HG03066 (cell line): ENCODE data around the gene FAF1.
"Not testable (repeated sequence)": the region's sequence is repeated elsewhere in the genome, so short reads cannot be mapped to it uniquely, and the experiment has no call there.

ENCODE experiments used
- ATAC-seq: cut with Tn5 transposase; IDR thresholded peaks from one replicate; pipeline ENCODE4 v1.9.1; 2021; ENCODE audit warnings: low read depth; ENCODE audit not compliant: unreplicated experiment

FAF1 gene

DNA sequence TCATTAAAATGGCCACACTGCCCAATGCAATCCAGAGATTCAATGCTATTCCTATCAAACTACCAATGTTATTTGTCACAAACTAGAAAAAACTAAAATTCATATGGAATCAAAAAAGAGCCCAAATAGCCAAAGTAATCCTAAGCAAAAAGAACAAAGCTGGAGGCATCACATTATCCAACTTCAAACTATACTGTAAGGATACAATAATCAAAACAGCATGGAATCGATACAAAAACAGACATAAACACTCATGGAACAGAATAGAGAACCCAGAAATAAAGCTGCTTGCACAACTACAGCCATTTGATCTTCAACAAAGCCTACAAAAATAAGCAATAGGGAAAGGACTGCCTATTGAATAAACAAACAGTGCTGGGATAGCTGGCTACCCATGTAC is 100.4 kb downstream of the FAF1 start:
- ATAC-seq: no peak

DNA sequence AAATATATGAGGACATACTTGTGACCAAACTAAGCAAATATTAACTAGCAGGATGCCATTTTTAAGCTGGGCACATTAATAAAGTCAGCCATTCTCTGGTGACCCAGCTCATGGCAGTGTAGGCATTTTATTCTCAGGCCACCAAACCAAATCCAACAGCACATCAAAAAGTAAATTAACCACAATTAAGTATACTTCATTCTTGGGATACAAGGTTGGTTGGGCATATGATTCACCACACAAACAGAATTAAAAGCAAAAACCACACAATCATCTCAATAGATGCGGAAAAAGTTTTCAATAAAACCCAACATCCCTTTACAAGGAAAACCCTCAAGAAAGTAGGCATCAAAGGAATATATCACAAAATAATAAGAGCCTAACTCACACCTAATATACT is 101.3 kb downstream of the FAF1 start:
- ATAC-seq: no peak

DNA sequence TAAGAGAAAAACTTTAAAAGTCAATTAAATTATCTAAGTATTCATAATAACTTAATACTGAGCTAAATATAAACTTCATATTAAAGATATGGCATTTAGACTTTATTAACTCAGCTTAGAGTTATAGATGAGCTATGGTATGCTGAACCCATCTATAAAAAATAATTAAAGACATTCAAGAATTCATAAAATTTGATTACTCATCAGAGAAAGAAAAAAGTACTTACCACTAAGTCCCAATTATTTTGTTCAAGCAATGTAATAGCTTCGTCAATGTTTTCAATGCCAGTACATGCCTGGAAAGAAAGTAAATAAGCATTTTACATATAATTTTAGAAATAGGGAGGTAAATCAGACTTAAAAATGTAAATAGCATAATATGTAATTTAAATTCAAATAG is 102.4 kb downstream of the FAF1 start:
- no peak for ATAC-seq

DNA sequence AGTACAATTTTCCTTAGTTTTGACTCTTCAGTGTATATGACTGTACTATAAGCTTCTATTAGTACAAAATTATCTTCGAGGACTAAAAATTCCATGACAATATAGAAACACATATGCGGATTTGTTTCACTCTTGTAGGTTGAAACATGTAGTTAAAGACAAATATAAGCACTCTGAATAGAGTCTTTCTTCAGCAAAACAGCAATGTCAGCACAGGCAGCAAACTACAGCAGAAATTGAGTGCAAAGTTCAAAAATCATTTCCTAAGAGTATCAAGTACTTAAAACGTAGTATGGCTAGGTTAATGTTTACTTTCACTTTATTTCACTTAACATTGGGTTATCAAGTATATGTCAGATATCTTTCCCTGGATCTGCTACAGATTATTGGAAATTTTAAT is 106.7 kb downstream of the FAF1 start:
- ATAC-seq: no peak

DNA sequence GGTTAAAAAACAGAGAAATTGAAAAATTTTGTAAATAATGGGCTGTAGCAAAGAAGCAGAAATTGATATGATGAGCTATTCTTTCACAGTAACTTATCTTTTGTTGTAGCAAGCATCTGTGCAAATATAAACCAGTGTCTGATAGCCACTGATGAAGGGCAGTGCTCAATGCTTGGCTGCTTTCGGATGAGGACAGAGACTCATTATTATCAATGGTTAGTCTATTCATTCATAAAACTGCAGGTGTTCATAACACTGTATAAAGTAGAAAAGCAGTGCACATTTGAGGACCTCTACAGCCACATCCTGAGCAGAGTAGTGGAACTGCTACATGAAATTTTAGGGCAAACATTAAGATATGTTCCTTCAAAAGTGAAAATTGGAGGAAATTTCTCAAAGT is 107.2 kb downstream of the FAF1 start:
- no peak for ATAC-seq

DNA sequence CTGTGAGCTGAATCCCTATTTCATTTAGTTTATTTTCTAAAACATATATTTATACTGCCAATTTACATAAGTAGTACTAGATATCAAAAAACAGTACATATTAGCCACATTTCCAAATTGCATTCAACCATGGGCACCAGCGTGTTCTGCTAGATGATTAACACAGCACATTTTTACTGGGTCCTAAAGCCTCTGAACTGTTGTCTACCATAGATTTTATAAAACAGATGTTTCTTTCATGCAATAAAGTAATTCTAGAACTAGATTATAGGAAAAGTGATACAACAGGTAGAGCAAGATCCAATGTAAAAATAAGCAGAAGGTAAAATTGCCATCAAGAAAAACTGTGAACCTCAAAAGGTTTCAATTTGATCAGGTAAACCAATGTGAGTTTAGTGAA is 108.6 kb downstream of the FAF1 start:
- no peak for ATAC-seq

DNA sequence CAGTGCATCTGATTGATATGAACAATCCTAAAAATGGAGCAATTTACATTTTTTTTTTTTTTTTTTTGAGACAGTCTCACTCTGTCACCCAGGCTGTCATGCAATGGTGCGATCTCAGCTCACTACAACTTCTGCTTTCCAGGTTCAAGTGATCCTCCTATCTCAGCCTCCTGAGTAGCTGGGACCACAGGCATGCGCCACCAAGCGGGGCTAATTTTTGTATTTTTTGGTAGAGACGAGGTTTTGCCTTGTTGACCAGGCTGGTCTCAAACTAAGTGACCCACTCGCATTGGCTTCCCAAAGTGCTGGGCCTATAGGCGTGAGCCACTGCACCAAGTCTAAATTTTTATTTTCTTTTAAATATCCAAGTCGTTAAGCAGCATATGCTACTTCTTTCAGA is 109.0 kb downstream of the FAF1 start:
- no peak for ATAC-seq

DNA sequence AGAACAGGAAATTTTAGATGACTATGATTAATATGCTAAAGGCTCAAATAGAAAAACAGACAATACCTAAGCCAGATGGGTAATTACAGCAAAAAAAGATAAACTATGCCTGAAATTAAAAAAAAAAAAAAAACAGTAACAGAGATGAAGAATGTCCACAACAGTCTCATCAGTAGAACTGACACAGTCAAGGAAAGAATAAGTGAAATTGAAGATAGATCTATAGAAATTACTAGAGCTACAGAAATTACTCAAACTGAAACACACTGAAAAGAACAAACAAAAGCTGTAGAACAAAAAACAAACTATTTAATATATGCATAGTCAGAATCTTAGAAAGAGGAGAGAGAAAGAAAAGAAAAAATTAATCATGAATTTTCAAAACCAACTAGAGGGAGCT is 112.8 kb downstream of the FAF1 start:
- no peak for ATAC-seq

DNA sequence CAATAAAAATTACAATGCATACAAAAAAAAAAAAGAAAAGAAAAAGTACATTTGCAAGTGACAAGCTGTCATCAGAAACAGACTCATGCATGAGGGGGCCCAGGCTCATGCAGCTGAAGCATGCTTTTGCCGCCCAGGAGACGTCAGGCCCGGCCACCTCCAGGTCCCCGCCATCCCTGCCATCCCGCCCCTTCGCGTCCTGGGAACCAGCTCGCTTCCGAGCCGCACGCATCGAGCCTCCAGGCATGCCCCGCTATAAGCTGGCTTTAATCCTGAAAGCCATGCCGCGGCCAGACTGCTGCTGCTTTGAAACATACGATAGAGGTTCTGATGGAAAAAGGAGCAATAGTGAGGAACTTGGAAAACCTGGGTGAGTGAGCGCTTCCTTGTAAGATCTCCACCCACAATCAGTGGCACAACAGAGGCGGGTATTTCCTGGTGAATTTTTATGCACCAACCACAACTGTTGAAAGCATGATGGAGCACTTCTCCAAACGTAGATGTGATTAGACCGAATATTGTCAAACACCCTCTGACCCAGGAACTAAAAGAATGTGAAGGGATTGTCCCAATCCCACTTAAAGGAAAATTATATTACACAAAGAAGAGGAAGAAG is 113.7 kb downstream of the FAF1 start:
- no peak for ATAC-seq

DNA sequence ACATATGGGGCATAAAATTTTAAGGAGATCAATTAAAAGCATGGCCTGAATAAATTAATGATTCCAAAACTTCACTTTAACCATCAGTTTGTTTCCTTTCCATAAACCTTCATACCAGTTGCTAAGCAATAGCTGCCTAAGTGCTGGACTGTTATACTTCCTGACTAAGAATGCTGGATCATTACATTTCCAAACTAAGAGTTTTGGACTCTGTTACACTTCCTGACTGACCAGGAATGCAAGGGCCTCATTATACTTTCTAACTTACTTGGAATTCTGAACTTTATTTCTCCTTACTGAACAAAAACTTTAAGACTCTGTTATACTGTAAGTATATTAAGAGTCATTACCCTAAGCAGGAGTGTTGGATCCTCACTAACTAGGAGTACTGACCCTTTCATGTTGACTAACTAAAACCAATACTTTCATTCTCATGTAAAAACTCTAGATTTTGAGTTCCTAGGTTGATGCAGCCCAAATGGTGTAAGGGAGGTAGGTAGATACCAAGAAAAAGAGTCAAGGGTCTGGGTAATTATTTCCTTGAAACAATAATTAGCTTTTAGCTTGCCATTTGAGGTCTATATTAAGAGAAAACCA is 118.2 kb downstream of the FAF1 start:
- ATAC-seq: no peak

DNA sequence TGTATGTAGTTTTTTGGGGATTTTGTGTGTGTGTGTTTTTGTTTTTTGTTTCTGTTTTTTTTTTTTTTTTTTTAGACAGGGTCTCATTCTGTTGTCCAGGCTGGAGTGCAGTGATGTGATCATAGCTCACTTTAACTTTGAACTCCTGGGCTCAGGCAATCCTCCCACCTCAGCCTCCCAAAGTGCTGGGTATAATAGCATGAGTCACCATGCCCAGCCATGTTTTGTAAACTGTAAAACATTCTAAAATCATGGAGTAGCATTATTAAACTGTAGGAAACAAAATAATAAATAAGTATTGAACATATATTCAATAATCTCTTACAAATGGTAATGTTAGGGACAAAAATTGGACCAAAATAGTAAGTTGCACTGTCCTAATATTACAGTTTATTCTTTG is 124.0 kb downstream of the FAF1 start:
- no peak for ATAC-seq

DNA sequence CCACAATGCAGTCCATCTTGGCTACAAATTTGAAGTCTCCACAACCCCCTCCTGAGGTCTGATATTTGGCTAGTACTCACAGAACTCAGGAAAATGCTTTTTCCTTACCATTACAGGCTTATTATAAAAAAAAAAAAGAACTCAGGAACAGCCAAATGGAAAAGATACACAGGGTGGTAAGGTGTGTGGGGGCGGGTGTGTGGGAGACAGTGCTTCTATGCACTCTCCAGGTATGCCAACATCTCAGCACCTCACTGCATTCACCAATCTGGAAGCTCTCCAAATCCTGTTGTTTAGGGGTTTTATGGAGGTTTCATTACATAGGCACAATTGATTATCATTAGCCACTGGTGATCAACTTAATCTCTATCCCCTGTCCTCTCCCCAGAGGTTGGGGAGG is 126.9 kb downstream of the FAF1 start:
- ATAC-seq: no peak

DNA sequence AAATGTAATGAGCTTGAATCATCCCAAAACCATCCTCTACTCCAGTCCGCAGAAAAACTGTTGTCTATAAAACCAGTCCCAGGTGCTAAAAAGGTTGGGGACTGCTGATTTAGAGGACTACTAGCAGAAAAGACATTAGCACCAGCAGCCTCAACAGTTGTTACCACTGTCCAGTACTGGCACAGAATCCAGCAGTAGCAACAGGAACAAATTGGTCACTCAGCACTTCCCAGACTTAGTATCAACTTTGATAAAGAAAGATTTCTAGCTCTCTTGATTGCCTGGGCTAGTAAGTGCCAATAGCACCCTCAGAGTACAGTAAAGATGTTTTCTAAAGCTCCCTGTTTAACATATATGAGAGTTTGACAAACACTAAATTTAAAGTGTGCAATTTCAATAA is 127.9 kb downstream of the FAF1 start:
- no peak for ATAC-seq

DNA sequence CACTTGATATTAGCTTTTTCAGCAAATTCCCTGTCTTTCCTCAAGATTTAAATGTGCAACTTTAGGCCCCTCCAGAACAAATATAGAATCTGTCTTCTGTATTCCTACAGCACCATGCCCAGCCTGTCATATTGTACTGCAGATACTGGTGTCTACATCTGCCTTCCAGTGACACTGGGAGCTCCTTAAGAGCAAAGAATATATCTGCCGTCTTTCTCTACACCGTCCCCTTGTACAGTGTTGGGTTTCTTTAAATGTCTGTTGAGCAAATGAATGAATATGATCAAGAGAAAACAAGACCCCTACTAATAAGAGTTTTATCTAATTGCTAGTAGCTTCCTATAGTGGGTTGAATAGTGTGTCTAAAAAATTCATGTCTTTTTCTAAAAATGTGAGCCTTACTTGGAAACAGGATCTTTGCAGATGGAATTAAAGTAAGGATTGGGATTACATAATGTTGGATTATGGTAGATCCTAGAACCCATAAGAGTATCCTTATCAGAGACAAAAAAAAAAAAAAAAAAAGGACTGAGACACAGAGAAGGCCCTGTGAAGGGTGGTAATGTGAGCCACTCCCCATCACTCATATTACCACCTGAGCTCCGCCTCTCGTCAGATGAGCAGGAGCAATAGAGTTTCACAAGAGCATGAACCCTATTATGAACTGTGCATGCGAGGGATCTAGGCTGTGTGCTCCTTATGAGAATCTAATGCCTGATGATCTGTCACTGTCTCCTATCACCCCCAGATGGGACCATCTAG is 128.6 kb downstream of the FAF1 start:
- no peak for ATAC-seq

DNA sequence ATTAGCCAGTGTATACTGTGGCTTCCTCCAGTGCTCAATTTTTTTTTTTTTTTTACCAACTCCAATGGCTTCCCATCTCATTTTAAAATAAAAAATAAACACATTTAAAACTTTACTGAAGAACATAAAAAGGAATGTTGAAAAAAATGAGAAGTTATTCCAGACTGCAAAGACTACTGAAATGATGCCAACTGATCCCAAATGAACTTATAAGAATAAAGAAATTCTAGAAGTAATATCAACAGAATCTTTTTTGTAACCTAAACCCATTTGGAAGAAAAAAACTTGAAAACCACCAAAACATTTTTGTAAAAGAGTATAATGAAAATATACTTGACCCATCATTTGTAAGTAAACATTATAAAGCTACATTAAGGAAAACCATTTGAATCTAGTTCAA is 129.4 kb downstream of the FAF1 start:
- ATAC-seq: no peak

DNA sequence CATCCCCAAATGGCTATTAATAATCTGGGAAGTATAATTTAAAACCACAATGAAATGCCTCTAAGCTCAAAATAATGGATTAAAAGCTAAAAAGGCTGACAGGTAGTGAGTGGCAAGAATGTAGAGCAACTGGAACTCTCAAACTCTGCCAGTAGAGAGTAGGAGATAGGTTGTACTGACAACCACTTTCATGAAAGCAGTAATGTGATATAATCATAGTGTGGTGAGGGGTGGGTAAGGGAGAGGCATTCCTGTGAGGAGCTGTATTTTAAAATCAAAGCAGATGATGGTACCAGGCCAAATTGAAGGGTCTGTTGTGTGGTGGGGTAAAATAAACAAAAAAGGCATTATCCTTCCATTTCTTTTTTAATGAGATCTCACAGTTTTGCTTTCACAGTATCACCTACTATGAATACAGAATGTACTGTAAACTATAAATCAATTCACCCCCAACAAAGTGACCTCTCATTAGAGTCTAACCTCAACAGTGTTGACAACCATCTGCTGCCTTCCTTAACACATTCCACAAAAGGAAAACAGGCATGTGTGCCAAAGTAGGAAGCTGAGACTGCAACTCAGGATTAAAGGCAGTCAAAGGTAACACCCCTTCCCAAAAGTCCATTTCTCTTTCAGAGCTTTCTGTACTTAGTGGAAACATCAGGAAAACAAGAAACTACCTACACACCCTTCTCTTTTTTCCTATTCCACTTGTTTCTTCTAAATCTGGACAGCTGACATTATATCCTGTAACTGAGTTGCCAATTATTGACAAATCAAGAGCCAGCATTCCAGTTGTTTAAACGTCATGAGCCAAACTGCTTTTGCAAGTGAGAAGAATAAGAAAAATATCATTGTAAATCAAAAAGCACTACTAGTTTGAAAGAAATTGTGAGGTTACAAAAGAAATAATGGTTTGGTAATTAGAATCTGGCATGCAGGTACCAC is 130.8 kb downstream of the FAF1 start:
- ATAC-seq: no peak

DNA sequence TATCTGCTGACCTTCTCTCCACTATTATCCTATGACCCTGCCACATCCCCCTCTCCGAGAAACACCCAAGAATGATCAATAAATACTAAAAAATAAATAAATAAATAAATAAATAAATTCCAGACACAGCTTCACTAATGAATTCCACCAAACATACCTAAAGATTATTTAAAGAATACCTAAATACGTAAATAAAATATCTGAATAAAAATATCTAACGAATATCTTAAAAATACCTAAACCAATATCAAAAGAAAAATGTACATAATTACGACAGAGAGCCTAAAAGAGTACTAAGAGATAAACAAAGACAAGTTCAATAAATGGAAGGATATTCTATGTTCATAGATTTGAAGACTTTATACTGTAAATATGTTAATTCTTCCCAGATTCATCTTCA is 132.5 kb downstream of the FAF1 start:
- ATAC-seq: no peak

DNA sequence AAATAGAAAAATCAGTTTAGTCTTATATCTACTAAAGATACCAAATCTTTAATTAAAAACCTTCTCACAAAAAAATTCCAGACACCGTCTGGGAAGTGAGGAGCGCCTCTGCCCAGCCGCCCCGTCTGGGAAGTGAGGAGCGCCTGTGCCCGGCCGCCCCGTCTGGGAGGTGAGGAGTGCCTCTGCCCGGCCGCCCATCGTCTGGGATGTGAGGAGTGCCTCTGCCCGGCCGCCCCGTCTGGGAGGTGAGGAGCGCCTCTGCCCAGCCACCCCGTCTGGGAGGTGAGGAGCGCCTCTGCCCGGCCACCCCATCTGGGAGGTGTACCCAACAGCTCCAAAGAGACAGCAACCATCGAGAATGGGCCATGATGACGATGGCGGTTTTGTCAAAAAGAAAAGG is 133.3 kb downstream of the FAF1 start:
- not testable (repeated sequence) for ATAC-seq

DNA sequence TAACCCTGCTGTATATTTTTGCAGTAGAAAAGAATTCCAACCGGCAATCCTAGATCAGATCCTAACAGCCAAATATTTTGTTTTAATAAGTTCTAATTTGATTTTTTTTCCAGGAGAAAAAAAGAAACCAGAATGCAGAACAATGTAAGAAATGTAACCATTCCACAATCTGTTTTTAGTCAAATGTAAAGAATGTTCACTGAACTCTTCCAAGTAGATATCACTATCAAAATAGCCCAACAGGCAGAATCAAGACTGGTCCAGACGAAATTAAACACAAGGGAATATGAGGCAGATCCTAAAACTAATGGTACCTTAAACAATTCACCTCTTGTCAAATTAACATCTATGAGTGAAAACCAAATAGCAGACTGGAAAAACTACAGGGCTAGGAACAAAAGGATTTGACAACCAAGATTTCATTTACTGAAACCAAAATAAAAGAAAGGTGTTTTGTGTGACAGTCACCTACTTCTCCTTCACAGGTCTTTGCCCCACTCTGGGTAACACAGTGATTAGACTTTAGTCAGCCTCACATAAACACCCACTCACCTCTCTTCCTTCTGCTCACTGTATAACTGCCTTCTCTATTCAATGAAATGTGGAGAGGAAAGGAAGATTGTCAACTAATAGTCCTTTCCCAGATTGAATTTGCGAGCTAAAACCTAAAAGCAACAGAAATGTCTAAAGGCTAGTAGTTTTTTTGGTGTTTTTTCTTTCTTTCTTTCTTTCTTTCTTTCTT is 137.9 kb downstream of the FAF1 start:
- ATAC-seq: no peak

DNA sequence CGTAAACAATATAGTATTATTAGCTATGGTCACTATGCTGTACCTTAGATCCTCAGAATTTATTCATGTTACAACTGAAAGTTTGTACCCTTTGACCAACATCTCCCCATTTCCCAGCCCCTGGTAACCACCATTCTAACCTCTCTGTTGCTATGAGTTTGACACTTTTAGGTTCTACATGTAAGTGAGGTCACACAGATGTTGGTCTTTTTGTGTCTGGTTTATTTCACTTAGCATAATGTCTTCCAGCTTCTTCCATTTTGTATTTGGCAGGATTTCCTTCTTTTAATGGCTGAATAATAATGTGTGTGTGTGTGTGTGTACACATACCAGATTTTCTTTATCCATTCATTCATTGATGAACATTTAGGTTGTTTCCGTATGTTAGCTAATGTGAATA is 139.5 kb downstream of the FAF1 start:
- no peak for ATAC-seq
